B cell (primary cell): Measurements from ENCODE around the gene CCL3. TPM values are rescaled to one million over a fixed set of nuclear protein-coding genes. Genes with fewer than 3 reads are reported as not detected.

ENCODE experiments used
- ATAC-seq: fragments of 200-7000 bp; cut with Tn5 transposase; one replicate; pipeline ENCODE4 v1.10.0; 2021; ENCODE audit warnings: low read depth, mild to moderate bottlenecking, moderate number of reproducible peaks, moderate library complexity
- CTCF ChIA-PET: fragments of 350-600 bp; sonication (Branson Sonifier 250); formaldehyde crosslinking; loops from one replicate; lab custom pipeline; 2021; ENCODE audit warnings: antibody characterized with exemption, inconsistent platforms; lab: Charles Lee
- POLR2A ChIA-PET: fragments of 350-600 bp; sonication (Branson Sonifier 250); formaldehyde crosslinking; loops from one replicate; lab custom pipeline; 2021; ENCODE audit warnings: antibody characterized with exemption; lab: Charles Lee
- DNase-seq: peaks from one replicate; pipeline ENCODE4 v3.0.0; 2013
- H2AFZ ChIP-seq: 2 replicates; pipeline ENCODE4 v1.6.1; 2012; ENCODE audit warnings: mild to moderate bottlenecking, low read depth, low read length; ENCODE audit not compliant: insufficient read depth, poor library complexity, severe bottlenecking
- H3K27ac ChIP-seq, 2 donors: 1 replicate in 1 of 2; 2 replicates in 1 of 2; pipeline ENCODE4 v1.5.1; 2012 to 2013; ENCODE audit warnings: low read length in 2 of 2, mild to moderate bottlenecking in 2 of 2, moderate library complexity in 1 of 2
- H3K27me3 ChIP-seq, 4 experiments: fragments of 200-600 bp in 1 of 4; sonication (generic) in 1 of 4; replicated peaks in 1 of 4; 1 replicate in 2 of 4; 2 replicates in 2 of 4; pipeline versions ENCODE4 v1.6.1 to v1.7.0; 2013 to 2016; ENCODE audit warnings: low read length in 3 of 4, mild to moderate bottlenecking in 2 of 4, mixed read lengths in 1 of 4, moderate library complexity in 1 of 4; ENCODE audit not compliant: insufficient read depth in 4 of 4, control insufficient read depth in 3 of 4; ENCODE audit errors: control extremely low read depth in 1 of 4
- H3K36me3 ChIP-seq, 2 experiments: replicated peaks in 1 of 2; 1 replicate in 1 of 2; 2 replicates in 1 of 2; pipeline versions ENCODE4 v1.6.1 to v1.7.1; 2013; ENCODE audit warnings: low read length in 1 of 2; ENCODE audit not compliant: insufficient read depth in 2 of 2, control insufficient read depth in 1 of 2; ENCODE audit errors: control extremely low read depth in 1 of 2, extremely low read depth in 1 of 2
- H3K4me1 ChIP-seq, 2 donors: fragments of 200-600 bp in 1 of 2; sonication (generic) in 1 of 2; 1 replicate in 1 of 2; 2 replicates in 1 of 2; pipeline versions ENCODE4 v1.5.1 to v1.6.1; 2013 to 2017; ENCODE audit warnings: low read length in 2 of 2; ENCODE audit not compliant: control insufficient read depth in 2 of 2, insufficient read depth in 2 of 2
- H3K4me2 ChIP-seq: replicated peaks from 2 replicates; pipeline ENCODE3; 2012; ENCODE audit warnings: mild to moderate bottlenecking, low read depth, low read length; ENCODE audit not compliant: poor library complexity, severe bottlenecking
- H3K4me3 ChIP-seq, 5 experiments: fragments of 200-600 bp in 1 of 5; sonication (generic) in 1 of 5; 1 replicate in 3 of 5; 2 replicates in 2 of 5; pipeline versions ENCODE4 v1.5.1 to v1.7.0; 2011 to 2016; ENCODE audit warnings: low read length in 4 of 5, mild to moderate bottlenecking in 4 of 5, low read depth in 2 of 5, control low read depth in 1 of 5, moderate library complexity in 1 of 5; ENCODE audit not compliant: insufficient read depth in 1 of 5; ENCODE audit errors: control extremely low read depth in 1 of 5, extremely low read depth in 1 of 5
- H3K79me2 ChIP-seq: fragments of 200-600 bp; sonication (generic); one replicate; pipeline ENCODE4 v1.6.0; 2016; ENCODE audit warnings: low read length; ENCODE audit not compliant: control insufficient read depth, insufficient read depth
- H3K9ac ChIP-seq: fragments of 200-600 bp; sonication (generic); 2 replicates; pipeline ENCODE4 v1.6.1; 2017; ENCODE audit warnings: mild to moderate bottlenecking, low read length, moderate library complexity
- H3K9me3 ChIP-seq, 3 donors: one replicate each; pipeline versions ENCODE4 v1.6.1 to v1.7.1; 2013; ENCODE audit warnings: low read length in 2 of 3; ENCODE audit not compliant: control insufficient read depth in 2 of 3, insufficient read depth in 1 of 3; ENCODE audit errors: control extremely low read depth in 1 of 3
- H4K20me1 ChIP-seq: 2 replicates; pipeline ENCODE4 v1.6.0; 2012; ENCODE audit warnings: mild to moderate bottlenecking, low read length; ENCODE audit not compliant: insufficient read depth, control insufficient read depth, poor library complexity, severe bottlenecking
- H3K27ac Mint-ChIP-seq: one replicate; pipeline ENCODE4 v1.8.0; 2021; ENCODE audit warnings: mixed read lengths
- H3K27me3 Mint-ChIP-seq: one replicate; pipeline ENCODE4 v1.8.0; 2021; ENCODE audit warnings: mixed read lengths
- H3K4me1 Mint-ChIP-seq: one replicate; pipeline ENCODE4 v1.8.0; 2021; ENCODE audit warnings: mixed read lengths
- H3K4me3 Mint-ChIP-seq: one replicate; pipeline ENCODE4 v1.8.0; 2021; ENCODE audit warnings: mixed read lengths
- H3K9me3 Mint-ChIP-seq: one replicate; pipeline ENCODE4 v1.8.0; 2022; ENCODE audit warnings: mixed read lengths; ENCODE audit not compliant: insufficient read depth
- CTCF ChIP-seq: fragments of 200-600 bp; IDR thresholded peaks from one replicate; pipeline ENCODE4 v1.8.0; 2022; ENCODE audit warnings: antibody characterized with exemption, mild to moderate bottlenecking
- EZH2 ChIP-seq: IDR thresholded peaks from 2 replicates; pipeline ENCODE4 v1.6.1; 2012; ENCODE audit warnings: borderline replicate concordance, low read depth, mild to moderate bottlenecking, moderate library complexity, low read length; ENCODE audit not compliant: insufficient read depth, poor library complexity, severe bottlenecking
- WGBS: methylation state at CpG from one replicate; pipeline ENCODE4 v1.1.5; 2013; ENCODE audit warnings: missing lambda C conversion rate; ENCODE audit not compliant: insufficient coverage; 5-methylcytosine and 5-hydroxymethylcytosine counted together
- intact Hi-C: fragments of 100-400 bp; cut with micrococcal nuclease; formaldehyde crosslinking; loops from one replicate; pipeline ENCODE4 v1.10.0; 2022
- polyA plus RNA-seq: library from polyadenylated mRNA; depleted of rRNA; stranded (reverse); fragments of >200 nt; gene quantifications from 2 replicates; pipeline ENCODE4 v1.2.3, GENCODE V29; 2012
- total RNA-seq, 2 donors: library from RNA; stranded (reverse); fragments of 120-200 nt in 1 of 2; gene quantifications; 1 replicate in 1 of 2; 2 replicates in 1 of 2; pipeline versions ENCODE4 v1.2.3 to v1.2.4, GENCODE V29; 2013 to 2022

The CCL3 gene
- total and polyA plus RNA-seq, 2 donors (not counting 1 experiment from before 2014, with no cell fraction given): 5.7 to 31.3 TPM

DNA sequence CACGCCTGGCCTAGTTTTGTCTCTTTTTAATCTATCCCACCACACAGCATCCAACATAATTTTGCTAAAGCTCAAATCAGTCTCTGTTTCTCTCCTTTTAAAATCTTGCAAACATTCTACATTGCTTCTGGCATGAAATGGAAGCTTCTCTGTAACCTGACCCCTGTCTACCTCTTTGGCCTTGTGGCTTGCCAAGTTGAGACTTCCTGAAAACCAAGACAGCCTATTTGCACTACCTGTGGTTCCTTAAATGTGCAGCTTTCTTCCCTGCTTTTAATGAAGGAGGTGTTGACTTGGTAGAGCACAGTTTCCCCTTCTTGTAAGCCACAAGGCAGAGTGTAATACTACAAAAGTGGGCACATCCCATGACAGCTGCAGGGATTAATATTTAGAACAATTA, 6.0 kb upstream of the CCL3 start:
- H3K79me2 ChIP-seq: no peaks in the 10 kb centered on the region
- H3K27ac ChIP-seq: no peak overlapping the region
- no peaks in the 10 kb centered on the region for H3K9me3 Mint-ChIP-seq
- H3K4me3 ChIP-seq: no peak overlapping the region
- H3K4me2 ChIP-seq: peak overlapping the region; percentile 43
- ATAC-seq (no peak), DNase-seq (no peak)
- peak overlapping the region; percentile 49 for H3K4me3 Mint-ChIP-seq
- H3K9me3 ChIP-seq: no peaks in the 10 kb centered on the region
- H3K27ac Mint-ChIP-seq: peak overlapping the region; percentile 32
- peaks cover 65% of the 10 kb centered on the region for H3K4me1 Mint-ChIP-seq
- WGBS: 100% methylated on average over 1 of the region's 1 CpG
- TF ChIP-seq CTCF (no peak), EZH2 (no peak)
- ChIA-PET POLR2A (no interaction called here), CTCF (no interaction called here)
- H3K27me3 Mint-ChIP-seq: peaks cover 9% of the 10 kb centered on the region
- intact Hi-C loops: no loop called here
- no peaks in the 10 kb centered on the region for H3K36me3 ChIP-seq
- no peak overlapping the region for H2AFZ ChIP-seq
- H3K9ac ChIP-seq: no peak overlapping the region
- peaks cover 58 to 66% of the 10 kb centered on the region in 2 donors for H3K4me1 ChIP-seq
- H4K20me1 ChIP-seq: no peaks in the 10 kb centered on the region
- H3K27me3 ChIP-seq: peaks cover 0 to 7% (median 2%) of the 10 kb centered on the region in 4 experiments

GRCh38 chr17:36094746-36095145, 4.8 kb upstream of the CCL3 start:
- intact Hi-C loops: no loop called here
- peaks cover 0 to 7% (median 2%) of the 10 kb centered on the region in 4 experiments for H3K27me3 ChIP-seq
- no peaks in the 10 kb centered on the region for H3K36me3 ChIP-seq
- Mint-ChIP-seq H3K9me3 (no peaks in the 10 kb centered on the region), H3K27me3 (peaks cover 9% of the 10 kb centered on the region), H3K4me3 (no peak overlapping the region), H3K27ac (peak overlapping the region; percentile 38), H3K4me1 (peaks cover 68% of the 10 kb centered on the region)
- CTCF ChIA-PET: no interaction called here
- ATAC-seq (no peak), DNase-seq (no peak)
- no peaks in the 10 kb centered on the region for H4K20me1 ChIP-seq
- POLR2A ChIA-PET: no interaction called here
- no peak overlapping the region for H3K4me2 ChIP-seq
- no peak overlapping the region for H3K9ac ChIP-seq
- no peak overlapping the region for H3K4me3 ChIP-seq
- TF ChIP-seq CTCF: no peak
- no peak for TF ChIP-seq EZH2
- peaks cover 60 to 70% of the 10 kb centered on the region in 2 donors for H3K4me1 ChIP-seq
- no peaks in the 10 kb centered on the region for H3K9me3 ChIP-seq
- H3K27ac ChIP-seq: no peak overlapping the region
- H3K79me2 ChIP-seq: no peaks in the 10 kb centered on the region
- WGBS: 73% methylated on average over 7 of the region's 7 CpGs
- H2AFZ ChIP-seq: no peak overlapping the region
